K562 (cell line): ENCODE results near the gene ARHGAP33. TPM values are rescaled to one million over a fixed set of nuclear protein-coding genes. Genes with fewer than 3 reads are reported as not detected.

ENCODE experiments used
- ELF1 ChIP-seq: fragments of 200-800 bp; sonication (Bioruptor generic); IDR thresholded peaks from 2 replicates; pipeline ENCODE4 v1.6.1; 2016; ENCODE audit warnings: missing genetic modification characterization, missing compliant biosample characterization
- HCFC1 ChIP-seq: IDR thresholded peaks from 2 replicates; pipeline ENCODE4 v1.6.1; 2012; ENCODE audit warnings: low read depth, low read length, improper control_type of control experiment
- L3MBTL2 ChIP-seq: fragments of 450-650 bp; IDR thresholded peaks from 2 replicates; pipeline ENCODE4 v1.6.1; 2016; ENCODE audit warnings: mild to moderate bottlenecking, moderate library complexity
- XRCC4 ChIP-seq: IDR thresholded peaks from one replicate; pipeline ENCODE4 v1.6.1; 2011; ENCODE audit not compliant: insufficient read depth, insufficient read length; ENCODE audit errors: extremely low read depth
- polyA plus RNA-seq, 8 experiments: library from polyadenylated mRNA; depleted of rRNA in 4 of 8; stranded (reverse) in 5 of 8; unstranded in 3 of 8; fragments of >200 nt; fragmentation: Nextera tagmentation in 2 of 8; fragmentation: Illumina TruSeq in 1 of 8; extraction: Ambion mirVana in 2 of 8; extraction: Trizol in 1 of 8; gene quantifications; 2 replicates each; pipeline versions ENCODE4 v1.2.1 to v1.2.3, GENCODE V29; 2011 to 2014; ENCODE audit warnings: inconsistent platforms in 1 of 8, missing spikeins in 1 of 8
- total RNA-seq, 7 experiments: library from RNA; depleted of rRNA in 6 of 7; stranded (reverse); fragments of >200 nt in 6 of 7; fragmentation: Illumina TruSeq in 2 of 7; extraction: Trizol in 2 of 7; gene quantifications; 2 replicates each; pipeline versions ENCODE4 v1.2.1 to v1.2.3, GENCODE V29; 2011 to 2021; ENCODE audit warnings: low replicate concordance in 1 of 7
- TF ChIP-seq, protein P1 (sequence below): sonication (generic); formaldehyde crosslinking; IDR thresholded peaks from 2 replicates; pipeline ENCODE4 v1.8.0; 2023; ENCODE audit warnings: mild to moderate bottlenecking, missing genetic modification reagents
- TF ChIP-seq, protein P2 (sequence below), 2 experiments: fragments of 450-650 bp in 1 of 2; IDR thresholded peaks; 2 replicates each; pipeline ENCODE4 v1.6.1; 2011 to 2017; ENCODE audit warnings: low read depth in 2 of 2, antibody characterized with exemption in 1 of 2, borderline replicate concordance in 1 of 2, low read length in 1 of 2, mild to moderate bottlenecking in 1 of 2, mixed read lengths in 1 of 2; ENCODE audit not compliant: control insufficient read depth in 1 of 2
- TF ChIP-seq, protein P3 (sequence below): sonication (generic); formaldehyde crosslinking; IDR thresholded peaks from 2 replicates; pipeline ENCODE4 v1.9.0; 2022; ENCODE audit warnings: mild to moderate bottlenecking, missing genetic modification reagents

Gene ARHGAP33
- total and polyA plus RNA-seq, 9 of the 15 experiments (the other 6 are each of a cell fraction or from before 2014, with no cell fraction given): 0.06 to 26.6 (median 1.6) TPM; not detected in 1

DNA sequence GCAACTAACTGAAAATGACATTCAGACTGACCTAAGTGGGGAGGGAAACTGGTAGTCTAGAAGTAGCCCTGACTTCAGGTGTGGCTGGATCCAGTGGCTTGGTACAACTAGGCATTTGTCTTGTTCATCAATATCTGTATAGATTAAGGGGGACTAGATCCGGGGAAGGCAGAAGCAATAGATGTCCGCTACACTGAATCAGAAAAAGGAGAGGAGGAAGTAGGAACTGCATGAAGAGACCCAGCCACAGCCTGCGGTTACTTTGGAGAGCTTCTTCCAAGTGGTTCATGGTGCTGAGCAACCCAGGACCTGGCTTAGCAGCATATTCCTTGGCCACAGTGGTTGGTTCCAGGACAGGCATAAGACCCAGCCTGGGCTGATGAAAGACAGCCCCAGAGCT lies 47.2 kb downstream of the ARHGAP33 start (continued):
- TF ChIP-seq, protein P1, sequence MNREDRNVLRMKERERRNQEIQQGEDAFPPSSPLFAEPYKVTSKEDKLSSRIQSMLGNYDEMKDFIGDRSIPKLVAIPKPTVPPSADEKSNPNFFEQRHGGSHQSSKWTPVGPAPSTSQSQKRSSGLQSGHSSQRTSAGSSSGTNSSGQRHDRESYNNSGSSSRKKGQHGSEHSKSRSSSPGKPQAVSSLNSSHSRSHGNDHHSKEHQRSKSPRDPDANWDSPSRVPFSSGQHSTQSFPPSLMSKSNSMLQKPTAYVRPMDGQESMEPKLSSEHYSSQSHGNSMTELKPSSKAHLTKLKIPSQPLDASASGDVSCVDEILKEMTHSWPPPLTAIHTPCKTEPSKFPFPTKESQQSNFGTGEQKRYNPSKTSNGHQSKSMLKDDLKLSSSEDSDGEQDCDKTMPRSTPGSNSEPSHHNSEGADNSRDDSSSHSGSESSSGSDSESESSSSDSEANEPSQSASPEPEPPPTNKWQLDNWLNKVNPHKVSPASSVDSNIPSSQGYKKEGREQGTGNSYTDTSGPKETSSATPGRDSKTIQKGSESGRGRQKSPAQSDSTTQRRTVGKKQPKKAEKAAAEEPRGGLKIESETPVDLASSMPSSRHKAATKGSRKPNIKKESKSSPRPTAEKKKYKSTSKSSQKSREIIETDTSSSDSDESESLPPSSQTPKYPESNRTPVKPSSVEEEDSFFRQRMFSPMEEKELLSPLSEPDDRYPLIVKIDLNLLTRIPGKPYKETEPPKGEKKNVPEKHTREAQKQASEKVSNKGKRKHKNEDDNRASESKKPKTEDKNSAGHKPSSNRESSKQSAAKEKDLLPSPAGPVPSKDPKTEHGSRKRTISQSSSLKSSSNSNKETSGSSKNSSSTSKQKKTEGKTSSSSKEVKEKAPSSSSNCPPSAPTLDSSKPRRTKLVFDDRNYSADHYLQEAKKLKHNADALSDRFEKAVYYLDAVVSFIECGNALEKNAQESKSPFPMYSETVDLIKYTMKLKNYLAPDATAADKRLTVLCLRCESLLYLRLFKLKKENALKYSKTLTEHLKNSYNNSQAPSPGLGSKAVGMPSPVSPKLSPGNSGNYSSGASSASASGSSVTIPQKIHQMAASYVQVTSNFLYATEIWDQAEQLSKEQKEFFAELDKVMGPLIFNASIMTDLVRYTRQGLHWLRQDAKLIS (CRISPR knock-in tag): no peak
- TF ChIP-seq, protein P2, sequence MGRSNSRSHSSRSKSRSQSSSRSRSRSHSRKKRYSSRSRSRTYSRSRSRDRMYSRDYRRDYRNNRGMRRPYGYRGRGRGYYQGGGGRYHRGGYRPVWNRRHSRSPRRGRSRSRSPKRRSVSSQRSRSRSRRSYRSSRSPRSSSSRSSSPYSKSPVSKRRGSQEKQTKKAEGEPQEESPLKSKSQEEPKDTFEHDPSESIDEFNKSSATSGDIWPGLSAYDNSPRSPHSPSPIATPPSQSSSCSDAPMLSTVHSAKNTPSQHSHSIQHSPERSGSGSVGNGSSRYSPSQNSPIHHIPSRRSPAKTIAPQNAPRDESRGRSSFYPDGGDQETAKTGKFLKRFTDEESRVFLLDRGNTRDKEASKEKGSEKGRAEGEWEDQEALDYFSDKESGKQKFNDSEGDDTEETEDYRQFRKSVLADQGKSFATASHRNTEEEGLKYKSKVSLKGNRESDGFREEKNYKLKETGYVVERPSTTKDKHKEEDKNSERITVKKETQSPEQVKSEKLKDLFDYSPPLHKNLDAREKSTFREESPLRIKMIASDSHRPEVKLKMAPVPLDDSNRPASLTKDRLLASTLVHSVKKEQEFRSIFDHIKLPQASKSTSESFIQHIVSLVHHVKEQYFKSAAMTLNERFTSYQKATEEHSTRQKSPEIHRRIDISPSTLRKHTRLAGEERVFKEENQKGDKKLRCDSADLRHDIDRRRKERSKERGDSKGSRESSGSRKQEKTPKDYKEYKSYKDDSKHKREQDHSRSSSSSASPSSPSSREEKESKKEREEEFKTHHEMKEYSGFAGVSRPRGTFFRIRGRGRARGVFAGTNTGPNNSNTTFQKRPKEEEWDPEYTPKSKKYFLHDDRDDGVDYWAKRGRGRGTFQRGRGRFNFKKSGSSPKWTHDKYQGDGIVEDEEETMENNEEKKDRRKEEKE (IDR thresholded peaks at IDR 0.05; ENCODE audit: borderline replicate concordance in 1 of 2, control insufficient read depth in 1 of 2, low read depth in 2 of 2, low read length in 1 of 2): no peak
- TF ChIP-seq HCFC1 (peak; percentile 51; the same call in 1 of the 2 replicates), ELF1 (tag) (peak; percentile 53), L3MBTL2 (peak; percentile 53), XRCC4 (no peak)
- TF ChIP-seq, protein P3, sequence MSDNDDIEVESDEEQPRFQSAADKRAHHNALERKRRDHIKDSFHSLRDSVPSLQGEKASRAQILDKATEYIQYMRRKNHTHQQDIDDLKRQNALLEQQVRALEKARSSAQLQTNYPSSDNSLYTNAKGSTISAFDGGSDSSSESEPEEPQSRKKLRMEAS: no peak
